Esophagus muscularis mucosa (tissue), 4 donors: ENCODE data around the gene TACC2.

Experiments
- CTCF ChIP-seq, 3 experiments: fragments of 200-600 bp in 2 of 3; fragments of 450-650 bp in 1 of 3; sonication (generic) in 2 of 3; IDR thresholded peaks; one replicate each; pipeline ENCODE4 v1.5.1; 2017 to 2019; ENCODE audit warnings: antibody characterized with exemption in 3 of 3, mild to moderate bottlenecking in 2 of 3, moderate library complexity in 1 of 3
- EP300 ChIP-seq: sonication (generic); formaldehyde crosslinking; IDR thresholded peaks from one replicate; pipeline ENCODE4 v1.6.1; 2017; ENCODE audit warnings: antibody characterized with exemption
- POLR2AphosphoS5 ChIP-seq, 2 donors: sonication (generic); formaldehyde crosslinking; IDR thresholded peaks; one replicate each; pipeline ENCODE4 v1.6.1; 2017; ENCODE audit warnings: antibody characterized with exemption in 2 of 2

GRCh38 chr10:122014652-122015248, 25.8 kb downstream of the TACC2 start:
- no peak for TF ChIP-seq POLR2AphosphoS5 (IDR thresholded peaks at IDR 0.05)
- TF ChIP-seq CTCF (IDR thresholded peaks at IDR 0.05), result no peak
- TF ChIP-seq EP300, result no peak
